ENCODE measurements around the gene RRP12. TPM values are rescaled to one million over a fixed set of nuclear protein-coding genes. Genes with fewer than 3 reads are reported as not detected.

Gene RRP12
- total RNA-seq, 4 donors from 2014 or later, result 14.8 to 27.6 (median 25.0) TPM

DNA sequence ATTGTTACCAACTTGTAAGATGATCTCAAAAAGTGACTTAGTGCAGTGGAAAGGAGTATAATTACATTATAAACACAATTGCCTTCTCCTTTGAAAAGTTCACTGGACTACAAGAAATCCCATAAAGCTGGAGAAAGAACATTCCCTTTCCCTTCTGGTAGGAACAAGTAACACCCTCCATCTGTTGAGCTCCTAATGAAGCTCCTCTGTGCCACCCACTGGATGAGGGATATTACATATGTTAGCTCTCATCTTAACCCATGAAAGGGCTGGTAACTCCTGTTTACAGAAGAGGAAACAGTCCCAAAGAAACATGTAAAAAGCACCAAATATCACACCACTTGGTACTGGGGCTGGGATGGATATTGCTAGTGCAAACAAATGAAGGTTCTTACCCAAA, 32.9 kb upstream of the RRP12 start:
- Histone ChIP-seq H3K27me3 (no peaks in the 10 kb centered on the region), H3K4me1 (no peaks in the 10 kb centered on the region), H3K9me3 (no peaks in the 10 kb centered on the region), H3K4me3 (no peak overlapping the region), H3K27ac (no peak overlapping the region), H3K36me3 (no peaks in the 10 kb centered on the region)
- intact Hi-C loops (cut with DNase I; ENCODE audit: low total_unique reads), result no loop called here
- DNase-seq, result no peak
- TF ChIP-seq CTCF (IDR thresholded peaks at IDR 0.05) (no peak), POLR2A (IDR thresholded peaks at IDR 0.05) (no peak)

GRCh38 chr10:97428572-97428981, 27.4 kb upstream of the RRP12 start:
- no peak overlapping the region for H3K27ac ChIP-seq

DNA sequence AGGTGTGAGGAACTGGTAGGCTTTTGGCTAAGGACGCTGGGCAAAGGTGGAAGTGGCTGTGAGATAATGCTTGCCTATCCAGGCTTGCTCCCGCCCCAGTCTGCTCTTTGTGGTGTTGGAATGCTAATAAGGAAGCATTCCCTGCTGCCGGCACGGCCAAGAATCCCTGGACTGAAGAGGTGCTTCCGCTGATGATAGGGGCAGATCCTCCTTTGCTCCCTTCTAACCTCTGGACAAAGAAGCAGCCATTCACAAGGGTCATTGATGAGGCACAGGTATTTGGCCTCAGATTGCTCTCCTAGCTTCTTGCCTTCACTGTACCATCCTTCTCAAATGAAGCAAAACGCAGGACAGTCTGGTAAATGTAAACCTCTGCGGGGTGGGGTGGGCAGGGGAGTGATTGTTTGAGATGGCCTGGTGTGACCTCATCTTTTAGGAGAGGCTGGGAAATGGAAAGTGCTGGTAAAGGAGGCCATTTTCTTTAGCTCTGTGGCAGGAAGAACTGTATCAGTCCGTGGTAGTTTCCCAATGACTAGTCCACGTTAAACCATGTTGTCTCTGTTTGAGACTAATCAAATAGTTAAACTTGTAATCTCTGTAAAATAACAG, 26.5 kb upstream of the RRP12 start:
- DNase-seq, result no peak
- no peaks in the 10 kb centered on the region for H3K27me3 ChIP-seq
- peaks cover 0 to 5% of the 10 kb centered on the region in 2 donors for H3K4me1 ChIP-seq
- intact Hi-C loops (cut with DNase I; ENCODE audit: low total_unique reads), result no loop called here
- no peak for TF ChIP-seq POLR2A (IDR thresholded peaks at IDR 0.05)
- TF ChIP-seq CTCF (IDR thresholded peaks at IDR 0.05), result no peak
- no peaks in the 10 kb centered on the region for H3K36me3 ChIP-seq
- H3K4me3 ChIP-seq, result peak overlapping the region in 1 of 2 donors; percentile 80
- no peaks in the 10 kb centered on the region for H3K9me3 ChIP-seq
- peak overlapping the region; percentile 84 to 91 for H3K27ac ChIP-seq

More at GRCh38 chr10:97428572-97428981, 27.4 kb upstream of the RRP12 start:
- no peak for DNase-seq
- no peaks in the 10 kb centered on the region for H3K9me3 ChIP-seq
- intact Hi-C loops (cut with DNase I; ENCODE audit: low total_unique reads), result no loop called here
- TF ChIP-seq POLR2A (IDR thresholded peaks at IDR 0.05) (no peak), CTCF (IDR thresholded peaks at IDR 0.05) (no peak)
- H3K4me1 ChIP-seq, result peaks cover 0 to 5% of the 10 kb centered on the region in 2 donors
- H3K36me3 ChIP-seq, result no peaks in the 10 kb centered on the region
- H3K4me3 ChIP-seq, result no peak overlapping the region
- H3K27me3 ChIP-seq, result no peaks in the 10 kb centered on the region

DNA sequence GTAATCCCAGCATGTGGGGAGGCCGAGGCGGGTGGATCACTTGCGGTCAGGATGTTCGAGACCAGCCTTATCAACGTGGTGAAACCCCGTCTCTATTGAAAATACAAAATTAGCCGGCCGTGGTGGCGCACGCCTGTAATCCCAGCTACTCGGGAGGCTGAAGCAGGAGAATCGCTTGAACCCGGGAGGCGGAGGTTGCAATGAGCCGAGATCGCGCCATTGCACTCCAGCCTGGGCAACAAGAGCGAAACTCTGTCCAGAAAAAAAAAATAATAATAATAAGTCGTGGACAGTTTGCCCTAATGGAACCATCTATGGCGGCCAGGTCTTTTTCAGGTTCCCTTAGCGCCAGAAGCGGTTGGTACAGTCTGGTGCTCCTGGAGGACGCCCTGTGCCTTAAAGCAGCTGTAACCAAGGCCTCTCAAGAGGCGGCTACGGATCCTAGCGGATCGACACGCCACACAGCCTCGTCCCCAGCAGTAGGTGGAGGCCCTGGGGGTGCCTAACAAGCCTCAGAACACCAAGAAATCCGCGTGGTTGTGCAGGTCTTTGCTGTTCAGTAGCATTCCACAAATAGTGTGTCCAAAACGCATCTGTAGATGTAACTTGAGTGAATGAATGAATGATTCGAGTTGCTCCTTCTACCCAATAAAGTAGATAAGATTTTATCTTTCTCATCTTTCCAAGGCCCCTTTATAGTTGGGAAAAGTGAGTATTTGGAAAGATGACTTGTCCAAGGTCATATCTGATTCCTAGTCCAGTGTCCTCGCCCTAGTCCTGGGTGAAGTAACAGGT, 25.8 kb upstream of the RRP12 start:
- H3K9me3 ChIP-seq, result no peaks in the 10 kb centered on the region
- H3K27ac ChIP-seq, result peak overlapping the region; percentile 84 to 91
- H3K4me1 ChIP-seq, result peaks cover 0 to 5% of the 10 kb centered on the region in 2 donors
- no peak for DNase-seq
- no peaks in the 10 kb centered on the region for H3K36me3 ChIP-seq
- no peaks in the 10 kb centered on the region for H3K27me3 ChIP-seq
- TF ChIP-seq POLR2A (IDR thresholded peaks at IDR 0.05) (no peak), CTCF (IDR thresholded peaks at IDR 0.05) (no peak)
- H3K4me3 ChIP-seq, result peak overlapping the region; percentile 64 to 80
- intact Hi-C loops (cut with DNase I; ENCODE audit: low total_unique reads), result no loop called here

Measured in uterus (tissue), 4 donors.